Lung (tissue), 12 donors: ENCODE measurements around the gene PLIN5. TPM values are rescaled to one million over a fixed set of nuclear protein-coding genes. Genes with fewer than 3 reads are reported as not detected.
A peak's percentile ranks its signal among the peaks of the same experiment; 100 is the strongest.

ENCODE experiments used
- ATAC-seq: fragments of 200-7000 bp; cut with Tn5 transposase; one replicate; pipeline ENCODE4 v1.9.1; 2020; ENCODE audit warnings: moderate number of reproducible peaks; ENCODE audit not compliant: insufficient read depth, low FRiP score
- DNase-seq, 3 donors: peaks; one replicate each; pipeline ENCODE4 v3.0.0-alpha.2; 2013 to 2017
- H3K27ac ChIP-seq, 2 donors: one replicate each; pipeline ENCODE4 v1.5.1; 2013; ENCODE audit warnings: mild to moderate bottlenecking in 2 of 2, moderate library complexity in 2 of 2, control low read depth in 1 of 2, inconsistent platforms in 1 of 2, low read depth in 1 of 2, low read length in 1 of 2
- H3K27me3 ChIP-seq, 3 donors: one replicate each; pipeline ENCODE4 v1.5.1; 2013; ENCODE audit warnings: low read length in 2 of 3; ENCODE audit not compliant: control insufficient read depth in 3 of 3, insufficient read depth in 3 of 3
- H3K36me3 ChIP-seq, 4 donors: one replicate each; pipeline ENCODE4 v1.5.1; 2013; ENCODE audit warnings: low read length in 4 of 4, mild to moderate bottlenecking in 1 of 4, moderate library complexity in 1 of 4; ENCODE audit not compliant: control insufficient read depth in 4 of 4, insufficient read depth in 4 of 4
- H3K4me1 ChIP-seq, 5 donors: one replicate each; pipeline ENCODE4 v1.5.1; 2013; ENCODE audit warnings: low read length in 5 of 5, mild to moderate bottlenecking in 2 of 5, moderate library complexity in 1 of 5; ENCODE audit not compliant: control insufficient read depth in 5 of 5, insufficient read depth in 5 of 5
- H3K4me3 ChIP-seq: one replicate; pipeline ENCODE4 v1.5.1; 2013; ENCODE audit warnings: mild to moderate bottlenecking, control low read depth, moderate library complexity
- H3K9ac ChIP-seq, 2 donors: one replicate each; pipeline ENCODE4 v1.5.1; 2013; ENCODE audit warnings: low read length in 2 of 2, control low read depth in 1 of 2; ENCODE audit not compliant: insufficient read depth in 1 of 2
- H3K9me3 ChIP-seq, 4 donors: one replicate each; pipeline ENCODE4 v1.5.1; 2013; ENCODE audit warnings: low read length in 3 of 4, mild to moderate bottlenecking in 1 of 4, moderate library complexity in 1 of 4; ENCODE audit not compliant: control insufficient read depth in 4 of 4, insufficient read depth in 3 of 4
- WGBS, 2 donors: extraction: QIAGEN DNeasy Blood & Tissue Kit; methylation state at CpG; one replicate each; pipeline ENCODE4 v1.1.7; 2013; 5-methylcytosine and 5-hydroxymethylcytosine counted together
- polyA plus RNA-seq, 2 donors: library from polyadenylated mRNA; stranded (reverse); fragments of 200-250 nt; gene quantifications; one replicate each; pipeline ENCODE4 v1.2.1, GENCODE V29; 2013
- total RNA-seq, 2 donors: library from RNA; depleted of rRNA in 1 of 2; stranded (reverse); fragments of >200 nt in 1 of 2; gene quantifications; one replicate each; pipeline ENCODE4 v1.2.1, GENCODE V29; 2014 to 2021
- TF ChIP-seq, protein P1 (sequence below): IDR thresholded peaks from 2 replicates; pipeline ENCODE4 v1.5.1; 2012; ENCODE audit warnings: mild to moderate bottlenecking; ENCODE audit errors: control extremely low read depth, extremely low read depth
- donor health status: control.
- donor health status: control.
- donor health status: Bipolar disorder and iron deficiency.
- donor health status: healthy.
- donor health status: DM: yes; HTN: yes; CAD: no.

PLIN5 gene
- total and polyA plus RNA-seq, 4 donors, result 7.5 to 37.3 (median 24.5) TPM

DNA sequence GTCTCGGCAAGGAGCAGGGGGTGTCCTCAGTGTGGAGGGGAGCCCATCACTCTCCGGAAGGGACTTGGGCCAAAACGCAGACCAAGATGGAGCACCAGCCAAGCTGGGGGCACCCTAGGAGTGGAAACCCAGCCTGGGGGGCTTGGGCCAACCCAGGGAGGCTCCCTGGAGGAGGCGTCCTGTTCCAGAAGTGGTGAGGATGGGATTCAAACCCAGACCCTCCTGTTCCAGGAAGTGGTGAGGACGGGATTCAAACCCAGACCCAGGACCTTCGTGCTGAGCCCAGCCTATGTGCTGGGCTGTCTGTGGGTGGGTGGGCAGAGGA is 15.9 kb downstream of the PLIN5 start:
- no peaks in the 10 kb centered on the region for H3K27me3 ChIP-seq
- TF ChIP-seq, protein P1, sequence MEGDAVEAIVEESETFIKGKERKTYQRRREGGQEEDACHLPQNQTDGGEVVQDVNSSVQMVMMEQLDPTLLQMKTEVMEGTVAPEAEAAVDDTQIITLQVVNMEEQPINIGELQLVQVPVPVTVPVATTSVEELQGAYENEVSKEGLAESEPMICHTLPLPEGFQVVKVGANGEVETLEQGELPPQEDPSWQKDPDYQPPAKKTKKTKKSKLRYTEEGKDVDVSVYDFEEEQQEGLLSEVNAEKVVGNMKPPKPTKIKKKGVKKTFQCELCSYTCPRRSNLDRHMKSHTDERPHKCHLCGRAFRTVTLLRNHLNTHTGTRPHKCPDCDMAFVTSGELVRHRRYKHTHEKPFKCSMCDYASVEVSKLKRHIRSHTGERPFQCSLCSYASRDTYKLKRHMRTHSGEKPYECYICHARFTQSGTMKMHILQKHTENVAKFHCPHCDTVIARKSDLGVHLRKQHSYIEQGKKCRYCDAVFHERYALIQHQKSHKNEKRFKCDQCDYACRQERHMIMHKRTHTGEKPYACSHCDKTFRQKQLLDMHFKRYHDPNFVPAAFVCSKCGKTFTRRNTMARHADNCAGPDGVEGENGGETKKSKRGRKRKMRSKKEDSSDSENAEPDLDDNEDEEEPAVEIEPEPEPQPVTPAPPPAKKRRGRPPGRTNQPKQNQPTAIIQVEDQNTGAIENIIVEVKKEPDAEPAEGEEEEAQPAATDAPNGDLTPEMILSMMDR, result no peak
- 93 to 96% methylated on average over 6 of the region's 6 CpGs for WGBS, 2 donors
- no peaks in the 10 kb centered on the region for H3K36me3 ChIP-seq
- H3K9ac ChIP-seq, result no peak overlapping the region
- DNase-seq (no peak), ATAC-seq (no peak)
- peak overlapping the region in 1 of 2 donors; percentile 64 for H3K27ac ChIP-seq
- no peaks in the 10 kb centered on the region for H3K9me3 ChIP-seq
- no peak overlapping the region for H3K4me3 ChIP-seq
- no peaks in the 10 kb centered on the region for H3K4me1 ChIP-seq

DNA sequence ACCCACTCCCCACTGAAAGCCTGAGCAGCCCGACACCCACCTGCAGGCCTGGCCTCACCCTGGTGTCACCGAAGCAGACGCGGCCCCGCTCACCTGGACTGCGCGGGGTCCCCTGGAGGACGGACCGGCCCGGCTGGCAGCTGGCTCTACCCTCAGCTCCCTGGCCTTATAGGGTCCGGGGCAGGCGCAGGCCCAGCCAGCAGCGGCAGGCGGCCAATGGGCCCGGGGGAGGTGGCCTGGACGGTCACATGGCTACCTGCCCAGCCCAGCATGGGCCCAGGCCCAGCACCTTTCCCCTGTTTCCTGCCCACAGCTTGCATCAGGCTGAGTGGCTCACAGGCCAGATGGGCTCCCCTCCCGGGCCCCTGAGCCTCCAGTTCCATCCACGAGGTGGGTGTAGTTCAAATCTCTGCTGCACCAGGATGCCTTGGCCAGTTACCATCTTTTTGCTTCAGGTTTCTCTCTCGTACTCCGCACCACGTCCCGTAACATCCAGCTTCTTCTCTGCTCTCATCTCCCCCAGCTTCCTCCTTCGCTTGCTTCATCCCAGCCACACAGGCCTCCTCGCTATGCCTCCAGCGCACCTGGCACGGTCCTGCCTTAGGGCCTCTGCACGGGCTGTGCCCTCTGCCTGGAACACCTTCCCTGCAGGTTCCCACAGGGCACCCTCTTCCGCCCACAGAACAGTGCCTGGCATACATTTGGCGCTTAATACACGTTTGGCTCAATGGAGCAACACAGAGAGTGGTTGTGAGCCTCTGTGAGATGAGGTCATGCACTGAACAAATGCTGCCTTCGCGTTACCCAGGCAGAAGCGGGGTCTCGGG is 16.5 kb downstream of the PLIN5 start, which contains the start of gene PLIN4:
TSS of gene PLIN4 (minus strand) at position 142 of the 827 bp plus-strand sequence. CDS start 214 bp downstream, outside the sequence.
- Histone ChIP-seq H3K4me3 (no peak within 1 kb of the TSS), H3K36me3 (no peaks in the 10 kb centered on the region), H3K9ac (no peak within 1 kb of the TSS), H3K27me3 (no peaks in the 10 kb centered on the region), H3K9me3 (no peaks in the 10 kb centered on the region), H3K4me1 (no peaks in the 10 kb centered on the region), H3K27ac (peak within 1 kb of the TSS in 1 of 2 donors; percentile 92)
- ATAC-seq (peak; percentile 53), DNase-seq (peak in 1 of 3 donors; percentile 16)
- WGBS, 2 donors, result 72 to 75% methylated on average over 34 of the region's 34 CpGs
- TF ChIP-seq, protein P1, result no peak

DNA sequence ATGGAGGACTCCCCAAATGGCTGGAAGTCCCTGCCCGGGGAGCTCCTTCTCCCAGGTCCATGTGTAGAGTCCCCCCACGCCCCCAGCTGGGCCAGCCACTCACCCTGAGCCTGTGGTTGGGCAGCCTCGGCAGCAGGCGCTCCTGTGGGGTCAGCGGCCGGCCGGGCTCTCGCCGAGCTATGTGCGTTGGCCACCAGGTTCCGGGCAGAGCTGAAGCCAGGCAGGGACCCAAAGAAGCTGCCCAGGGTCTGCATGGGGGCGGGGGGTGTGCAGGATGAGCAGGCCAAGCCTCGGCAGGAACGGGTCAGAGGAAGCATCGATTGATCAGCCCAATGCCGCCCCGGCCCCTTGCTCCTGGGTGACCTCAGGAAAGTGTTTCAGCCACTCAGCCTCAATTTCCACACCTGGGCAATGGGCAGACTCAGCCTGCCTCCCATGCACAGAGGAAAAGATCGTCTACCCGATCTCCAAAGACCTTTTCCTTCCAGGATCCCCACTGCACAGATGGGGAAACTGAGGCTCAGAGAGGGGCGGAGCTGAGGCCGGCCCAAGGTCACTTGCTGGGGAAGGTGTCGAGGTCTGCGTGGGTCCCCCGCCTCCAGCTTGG is 17.5 kb downstream of the PLIN5 start:
- Histone ChIP-seq H3K36me3 (no peaks in the 10 kb centered on the region), H3K9me3 (no peaks in the 10 kb centered on the region), H3K4me3 (no peak overlapping the region), H3K27ac (peak overlapping the region in 1 of 2 donors; percentile 92), H3K9ac (no peak overlapping the region), H3K27me3 (no peaks in the 10 kb centered on the region), H3K4me1 (no peaks in the 10 kb centered on the region)
- DNase-seq (no peak), ATAC-seq (no peak)
- WGBS, 2 donors, result 83 to 88% methylated on average over 24 of the region's 24 CpGs
- TF ChIP-seq, protein P1, result no peak
